Breast epithelium (tissue), 3 donors: ENCODE results near the gene ZNF384.

Experiments
- POLR2A ChIP-seq: fragments of 450-650 bp; IDR thresholded peaks from one replicate; pipeline ENCODE4 v1.6.1; 2016; ENCODE audit warnings: antibody characterized with exemption, mild to moderate bottlenecking, moderate library complexity
- POLR2AphosphoS5 ChIP-seq, 3 donors: sonication (generic); formaldehyde crosslinking; IDR thresholded peaks; one replicate each; pipeline ENCODE4 v1.6.1; 2017; ENCODE audit warnings: antibody characterized with exemption in 3 of 3
- TF ChIP-seq, protein P1 (sequence below), 3 donors: fragments of 450-650 bp; IDR thresholded peaks; one replicate each; pipeline ENCODE4 v1.5.1; 2016 to 2017; ENCODE audit warnings: antibody characterized with exemption in 3 of 3, mild to moderate bottlenecking in 3 of 3, moderate library complexity in 3 of 3

DNA sequence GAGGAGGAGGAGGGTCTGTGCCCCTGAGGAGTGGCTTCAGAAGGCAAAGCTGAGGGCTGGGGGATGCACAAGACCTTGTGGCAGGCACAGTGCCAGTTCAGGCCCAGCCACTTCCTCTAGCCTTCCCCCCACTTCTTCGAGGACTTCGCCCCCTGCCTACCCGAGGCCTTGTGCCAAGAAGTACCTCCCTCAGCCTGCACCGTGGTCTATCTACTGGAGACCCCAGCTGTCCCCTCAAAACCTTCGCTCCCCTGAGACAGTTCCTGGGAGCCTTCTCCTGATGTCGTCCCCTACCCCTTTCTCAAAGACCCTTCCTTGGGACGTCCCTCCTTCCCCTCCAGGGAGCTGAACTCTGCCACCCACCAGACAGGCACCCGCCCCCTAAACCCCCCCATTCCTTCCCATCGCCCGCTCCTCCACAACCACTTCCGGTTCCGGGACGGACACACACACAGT, 604 bp downstream of the ZNF384 start:
- TF ChIP-seq, protein P1, sequence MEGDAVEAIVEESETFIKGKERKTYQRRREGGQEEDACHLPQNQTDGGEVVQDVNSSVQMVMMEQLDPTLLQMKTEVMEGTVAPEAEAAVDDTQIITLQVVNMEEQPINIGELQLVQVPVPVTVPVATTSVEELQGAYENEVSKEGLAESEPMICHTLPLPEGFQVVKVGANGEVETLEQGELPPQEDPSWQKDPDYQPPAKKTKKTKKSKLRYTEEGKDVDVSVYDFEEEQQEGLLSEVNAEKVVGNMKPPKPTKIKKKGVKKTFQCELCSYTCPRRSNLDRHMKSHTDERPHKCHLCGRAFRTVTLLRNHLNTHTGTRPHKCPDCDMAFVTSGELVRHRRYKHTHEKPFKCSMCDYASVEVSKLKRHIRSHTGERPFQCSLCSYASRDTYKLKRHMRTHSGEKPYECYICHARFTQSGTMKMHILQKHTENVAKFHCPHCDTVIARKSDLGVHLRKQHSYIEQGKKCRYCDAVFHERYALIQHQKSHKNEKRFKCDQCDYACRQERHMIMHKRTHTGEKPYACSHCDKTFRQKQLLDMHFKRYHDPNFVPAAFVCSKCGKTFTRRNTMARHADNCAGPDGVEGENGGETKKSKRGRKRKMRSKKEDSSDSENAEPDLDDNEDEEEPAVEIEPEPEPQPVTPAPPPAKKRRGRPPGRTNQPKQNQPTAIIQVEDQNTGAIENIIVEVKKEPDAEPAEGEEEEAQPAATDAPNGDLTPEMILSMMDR (IDR thresholded peaks at IDR 0.05): no peak
- TF ChIP-seq POLR2A (no peak), POLR2AphosphoS5 (IDR thresholded peaks at IDR 0.05) (peak in 1 of 3 donors; percentile 15)
